Panc1 (cell line): ENCODE data around the gene TERB2.

Experiments used
- CTCF ChIP-seq: fragments of 450-650 bp; IDR thresholded peaks from 2 replicates; pipeline ENCODE4 v1.5.1; 2017; ENCODE audit warnings: mild to moderate bottlenecking
- POLR2AphosphoS5 ChIP-seq: IDR thresholded peaks from 2 replicates; pipeline ENCODE4 v1.6.1; 2012; ENCODE audit warnings: mild to moderate bottlenecking, low read depth, low read length, moderate library complexity
- TF ChIP-seq, protein P1 (sequence below), 2 experiments: IDR thresholded peaks; 2 replicates each; pipeline ENCODE4 v1.6.1; 2011 to 2012; ENCODE audit warnings: low read depth in 2 of 2, control low read depth in 1 of 2, low read length in 1 of 2, mild to moderate bottlenecking in 1 of 2, moderate library complexity in 1 of 2; ENCODE audit not compliant: insufficient read depth in 1 of 2

- TF ChIP-seq CTCF (no peak), POLR2AphosphoS5 (no peak)
- TF ChIP-seq, protein P1, sequence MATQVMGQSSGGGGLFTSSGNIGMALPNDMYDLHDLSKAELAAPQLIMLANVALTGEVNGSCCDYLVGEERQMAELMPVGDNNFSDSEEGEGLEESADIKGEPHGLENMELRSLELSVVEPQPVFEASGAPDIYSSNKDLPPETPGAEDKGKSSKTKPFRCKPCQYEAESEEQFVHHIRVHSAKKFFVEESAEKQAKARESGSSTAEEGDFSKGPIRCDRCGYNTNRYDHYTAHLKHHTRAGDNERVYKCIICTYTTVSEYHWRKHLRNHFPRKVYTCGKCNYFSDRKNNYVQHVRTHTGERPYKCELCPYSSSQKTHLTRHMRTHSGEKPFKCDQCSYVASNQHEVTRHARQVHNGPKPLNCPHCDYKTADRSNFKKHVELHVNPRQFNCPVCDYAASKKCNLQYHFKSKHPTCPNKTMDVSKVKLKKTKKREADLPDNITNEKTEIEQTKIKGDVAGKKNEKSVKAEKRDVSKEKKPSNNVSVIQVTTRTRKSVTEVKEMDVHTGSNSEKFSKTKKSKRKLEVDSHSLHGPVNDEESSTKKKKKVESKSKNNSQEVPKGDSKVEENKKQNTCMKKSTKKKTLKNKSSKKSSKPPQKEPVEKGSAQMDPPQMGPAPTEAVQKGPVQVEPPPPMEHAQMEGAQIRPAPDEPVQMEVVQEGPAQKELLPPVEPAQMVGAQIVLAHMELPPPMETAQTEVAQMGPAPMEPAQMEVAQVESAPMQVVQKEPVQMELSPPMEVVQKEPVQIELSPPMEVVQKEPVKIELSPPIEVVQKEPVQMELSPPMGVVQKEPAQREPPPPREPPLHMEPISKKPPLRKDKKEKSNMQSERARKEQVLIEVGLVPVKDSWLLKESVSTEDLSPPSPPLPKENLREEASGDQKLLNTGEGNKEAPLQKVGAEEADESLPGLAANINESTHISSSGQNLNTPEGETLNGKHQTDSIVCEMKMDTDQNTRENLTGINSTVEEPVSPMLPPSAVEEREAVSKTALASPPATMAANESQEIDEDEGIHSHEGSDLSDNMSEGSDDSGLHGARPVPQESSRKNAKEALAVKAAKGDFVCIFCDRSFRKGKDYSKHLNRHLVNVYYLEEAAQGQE (IDR thresholded peaks at IDR 0.05; ENCODE audit: insufficient read depth in 1 of 2, low read depth in 2 of 2, low read length in 1 of 2) = no peak
Observed at GRCh38 chr15:45021348-45021747, 64.9 kb downstream of the TERB2 start.
